IgD-negative memory B cell (primary cell): Measurements from ENCODE around the gene SNAPC4. TPM values are rescaled to one million over a fixed set of nuclear protein-coding genes. Genes with fewer than 3 reads are reported as not detected.
"Not testable (repeated sequence)": the region's sequence is repeated elsewhere in the genome, so short reads cannot be mapped to it uniquely, and the experiment has no call there.

Experiments used
- H3K27ac Mint-ChIP-seq, 3 donors: one replicate each; pipeline ENCODE4 v1.8.0; 2020 to 2022; ENCODE audit warnings: mild to moderate bottlenecking in 3 of 3, mixed read lengths in 3 of 3, moderate library complexity in 1 of 3
- H3K27me3 Mint-ChIP-seq: one replicate; pipeline ENCODE4 v1.8.0; 2021; ENCODE audit warnings: mixed read lengths
- H3K36me3 Mint-ChIP-seq: one replicate; pipeline ENCODE4 v1.8.0; 2020; ENCODE audit warnings: mild to moderate bottlenecking, mixed read lengths
- H3K4me1 Mint-ChIP-seq, 3 donors: one replicate each; pipeline ENCODE4 v1.8.0; 2020 to 2022; ENCODE audit warnings: mixed read lengths in 3 of 3, mild to moderate bottlenecking in 1 of 3
- H3K4me3 Mint-ChIP-seq, 4 donors: one replicate each; pipeline ENCODE4 v1.8.0; 2020 to 2022; ENCODE audit warnings: mild to moderate bottlenecking in 4 of 4, mixed read lengths in 4 of 4, moderate library complexity in 3 of 4
- H3K9me3 Mint-ChIP-seq, 3 donors: one replicate each; pipeline ENCODE4 v1.8.0; 2020 to 2021; ENCODE audit warnings: mixed read lengths in 3 of 3, mild to moderate bottlenecking in 1 of 3
- polyA plus RNA-seq: library from polyadenylated mRNA; unstranded; fragments of 300-500 nt; fragmentation: Illumina TruSeq; gene quantifications from one replicate; pipeline ENCODE4 v1.2.3, GENCODE V29; 2021

The SNAPC4 gene
- polyA plus RNA-seq, 1 donor from 2014 or later = 3.8 TPM

DNA sequence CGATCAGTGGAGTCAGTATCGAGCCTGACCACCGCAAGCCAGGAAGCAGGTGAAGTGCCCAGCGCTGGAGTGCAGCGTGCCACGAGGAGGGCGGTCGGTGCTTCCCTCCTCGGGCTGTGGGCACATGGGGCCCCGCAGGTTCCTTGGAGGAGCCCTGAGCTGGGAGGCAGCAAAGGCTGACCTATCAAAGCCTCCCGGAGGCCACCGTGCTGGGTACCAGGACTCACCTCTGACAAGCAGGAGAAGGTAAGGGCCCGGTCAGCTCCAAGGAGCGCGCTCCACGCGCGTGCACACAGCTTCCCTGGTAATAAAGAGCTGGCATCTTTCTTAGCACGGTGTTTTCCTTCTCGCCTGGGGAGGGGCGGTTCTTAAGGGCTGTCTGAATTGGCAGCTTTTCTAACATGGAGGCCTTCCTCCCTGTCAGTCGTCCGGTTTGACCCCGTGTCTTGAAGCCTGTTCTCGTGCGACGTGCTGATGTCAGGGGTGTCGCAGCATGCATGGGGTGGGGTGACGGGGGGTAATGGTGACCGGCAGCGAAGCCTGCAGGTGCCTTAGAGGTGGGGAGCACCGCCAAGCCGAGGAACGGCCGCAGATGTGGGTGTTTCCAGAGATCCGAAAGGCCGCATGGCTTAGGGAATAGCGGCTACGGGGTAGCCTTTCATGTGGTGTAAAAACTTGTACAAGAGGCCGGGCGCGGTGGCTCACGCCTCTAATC lies 23.6 kb upstream of the SNAPC4 start:
- Mint-ChIP-seq H3K4me1 (no peaks in the 10 kb centered on the region), H3K4me3 (no peak overlapping the region), H3K27me3 (no peaks in the 10 kb centered on the region), H3K36me3 (peaks cover 5% of the 10 kb centered on the region), H3K27ac (no peak overlapping the region), H3K9me3 (no peaks in the 10 kb centered on the region)

DNA sequence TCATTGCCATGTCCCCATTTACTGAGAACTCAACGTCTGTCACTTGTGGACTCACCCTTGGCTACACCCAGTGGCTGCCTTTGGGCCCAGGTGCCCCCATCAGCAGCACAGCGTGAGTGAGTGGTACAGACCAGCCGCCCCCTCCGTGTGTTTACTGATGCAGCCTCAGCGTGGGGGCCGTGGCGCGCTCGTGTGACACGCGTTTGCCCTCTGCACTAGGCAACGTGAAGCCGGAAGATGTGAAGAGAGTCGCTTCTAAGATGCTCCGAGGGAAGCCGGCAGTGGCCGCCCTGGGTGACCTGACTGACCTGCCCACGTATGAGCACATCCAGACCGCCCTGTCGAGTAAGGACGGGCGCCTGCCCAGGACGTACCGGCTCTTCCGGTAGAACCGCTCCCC lies 22.9 kb upstream of the SNAPC4 start:
- H3K27ac Mint-ChIP-seq = no peak overlapping the region
- no peak overlapping the region for H3K4me3 Mint-ChIP-seq
- no peaks in the 10 kb centered on the region for H3K27me3 Mint-ChIP-seq
- no peaks in the 10 kb centered on the region for H3K9me3 Mint-ChIP-seq
- H3K36me3 Mint-ChIP-seq = peaks cover 5% of the 10 kb centered on the region
- no peaks in the 10 kb centered on the region for H3K4me1 Mint-ChIP-seq

DNA sequence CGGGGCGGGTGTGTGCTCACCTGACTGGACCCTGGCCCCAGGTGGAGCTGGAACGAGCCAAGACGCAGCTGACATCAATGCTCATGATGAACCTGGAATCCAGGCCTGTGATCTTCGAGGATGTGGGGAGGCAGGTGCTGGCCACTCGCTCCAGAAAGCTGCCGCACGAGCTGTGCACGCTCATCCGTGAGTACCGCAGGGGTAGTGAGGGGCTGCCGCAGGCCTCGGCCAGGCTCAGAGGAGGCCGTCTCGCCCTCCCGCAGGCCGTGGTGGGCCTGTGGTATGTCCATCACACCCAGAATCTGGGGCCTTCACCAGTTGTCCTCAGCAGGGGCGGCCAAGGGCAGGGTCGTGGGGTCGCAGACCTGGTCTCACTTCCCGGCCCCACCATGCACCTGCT lies 21.8 kb upstream of the SNAPC4 start:
- Mint-ChIP-seq H3K4me1 (no peaks in the 10 kb centered on the region), H3K9me3 (no peaks in the 10 kb centered on the region), H3K27me3 (no peaks in the 10 kb centered on the region), H3K36me3 (peaks cover 3% of the 10 kb centered on the region), H3K4me3 (no peak overlapping the region), H3K27ac (no peak overlapping the region)

DNA sequence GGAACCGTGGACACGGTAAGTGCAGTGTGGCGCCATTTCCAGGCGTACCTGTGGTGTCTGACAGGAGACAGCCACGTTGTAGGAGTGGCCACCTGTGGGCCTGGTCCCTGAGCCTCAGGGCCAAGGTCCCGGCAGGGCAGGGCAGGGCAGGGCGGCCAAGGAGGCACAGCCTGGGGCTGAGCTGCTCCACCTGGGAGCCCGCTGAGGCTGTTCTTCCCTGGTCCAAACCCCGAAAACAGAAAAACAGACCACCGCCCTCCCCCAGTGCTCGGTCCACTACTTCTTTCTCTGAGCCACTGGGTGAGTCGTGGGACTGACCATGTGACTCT lies 19.1 kb upstream of the SNAPC4 start:
- no peaks in the 10 kb centered on the region for H3K9me3 Mint-ChIP-seq
- no peak overlapping the region for H3K4me3 Mint-ChIP-seq
- no peaks in the 10 kb centered on the region for H3K27me3 Mint-ChIP-seq
- H3K4me1 Mint-ChIP-seq = no peaks in the 10 kb centered on the region
- H3K36me3 Mint-ChIP-seq = peaks cover 2% of the 10 kb centered on the region
- peak overlapping the region in 2 of 3 donors; percentile 74 to 77 for H3K27ac Mint-ChIP-seq

DNA sequence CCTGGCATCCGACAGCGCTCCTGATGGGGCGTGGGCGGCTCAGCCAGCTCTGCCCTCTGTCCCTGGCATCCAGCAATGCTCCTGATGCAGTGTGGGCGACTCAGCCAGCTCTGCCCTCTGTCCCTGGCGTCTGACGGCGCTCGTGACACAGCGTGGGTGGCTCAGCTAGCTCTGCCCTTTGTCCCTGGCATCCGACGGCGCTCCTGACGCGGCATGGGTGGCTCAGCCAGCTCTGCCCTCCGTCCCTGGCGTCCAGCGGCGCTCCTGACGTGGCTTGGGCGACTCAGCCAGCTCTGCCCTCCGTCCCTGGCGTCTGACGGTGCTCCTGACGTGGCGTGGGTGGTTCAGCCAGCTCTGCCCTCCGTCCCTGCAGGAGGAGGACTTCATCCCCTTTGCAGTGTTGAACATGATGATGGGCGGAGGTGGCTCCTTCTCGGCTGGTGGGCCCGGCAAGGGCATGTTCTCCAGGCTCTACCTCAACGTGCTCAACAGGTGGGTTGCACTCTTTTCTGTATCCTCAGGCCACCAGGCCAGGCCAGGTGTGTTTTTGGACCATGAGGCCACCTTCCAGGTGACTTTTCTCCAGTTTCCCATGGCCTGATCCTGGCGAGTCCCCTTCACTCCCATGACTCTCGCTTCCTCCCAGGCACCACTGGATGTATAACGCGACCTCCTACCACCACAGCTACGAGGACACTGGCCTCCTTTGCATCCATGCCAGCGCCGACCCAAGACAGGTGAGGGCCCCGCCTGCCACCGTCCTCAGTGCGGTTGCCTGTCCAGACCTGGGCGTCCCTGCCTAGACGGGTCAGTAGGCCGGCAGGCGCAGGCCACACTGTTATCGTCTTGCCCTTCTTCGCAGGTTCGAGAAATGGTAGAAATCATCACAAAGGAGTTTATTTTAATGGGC lies 18.5 kb upstream of the SNAPC4 start:
- Mint-ChIP-seq H3K4me1 (peaks cover 0 to 1% (median 0%) of the 10 kb centered on the region in 3 donors), H3K27ac (peak overlapping the region in 2 of 3 donors; percentile 74 to 77), H3K4me3 (peak overlapping the region in 1 of 4 donors; percentile 60), H3K36me3 (peaks cover 2% of the 10 kb centered on the region), H3K27me3 (no peaks in the 10 kb centered on the region), H3K9me3 (no peaks in the 10 kb centered on the region)

DNA sequence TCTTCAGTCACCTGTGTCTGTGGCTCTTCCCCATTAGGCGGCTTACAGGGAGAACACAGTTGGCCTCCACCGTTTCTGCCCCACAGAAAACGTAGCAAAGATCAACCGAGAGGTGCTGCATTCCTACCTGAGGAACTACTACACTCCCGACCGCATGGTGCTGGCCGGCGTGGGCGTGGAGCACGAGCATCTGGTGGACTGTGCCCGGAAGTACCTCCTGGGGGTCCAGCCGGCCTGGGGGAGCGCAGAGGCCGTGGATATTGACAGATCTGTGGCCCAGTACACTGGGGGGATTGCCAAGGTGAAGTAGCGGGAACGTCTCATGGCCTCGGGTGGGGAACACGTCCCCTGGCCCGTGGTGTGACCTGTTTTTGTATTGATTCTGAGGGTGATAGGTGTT lies 16.9 kb upstream of the SNAPC4 start:
- H3K9me3 Mint-ChIP-seq = no peaks in the 10 kb centered on the region
- H3K4me1 Mint-ChIP-seq = peaks cover 1 to 3% (median 3%) of the 10 kb centered on the region in 3 donors
- peak overlapping the region in 1 of 3 donors; percentile 67 for H3K27ac Mint-ChIP-seq
- H3K36me3 Mint-ChIP-seq = no peaks in the 10 kb centered on the region
- no peaks in the 10 kb centered on the region for H3K27me3 Mint-ChIP-seq
- peak overlapping the region in 1 of 4 donors; percentile 48 for H3K4me3 Mint-ChIP-seq

DNA sequence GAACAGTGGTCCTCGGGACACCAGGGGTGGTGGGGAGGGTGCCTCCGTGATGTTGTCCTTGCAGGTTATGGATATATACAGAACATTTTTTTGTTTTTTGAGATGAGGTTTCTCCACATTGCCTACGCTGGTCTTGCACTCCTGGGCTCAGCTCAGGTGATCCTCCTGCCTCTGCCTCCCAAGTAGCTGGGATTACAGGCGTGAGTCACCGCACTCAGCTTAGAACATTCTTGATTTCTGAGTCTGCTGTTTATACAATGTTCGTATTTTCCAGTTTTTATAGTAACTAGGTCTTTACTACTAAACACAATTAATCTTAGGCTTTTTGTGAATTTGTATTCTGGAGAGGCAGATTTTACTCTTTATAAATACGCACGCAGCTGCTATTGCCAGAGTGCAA lies 16.5 kb upstream of the SNAPC4 start:
- Mint-ChIP-seq H3K27ac (no peak overlapping the region), H3K4me1 (peaks cover 4 to 7% (median 6%) of the 10 kb centered on the region in 3 donors), H3K4me3 (peak overlapping the region in 1 of 4 donors; percentile 48), H3K9me3 (no peaks in the 10 kb centered on the region), H3K36me3 (no peaks in the 10 kb centered on the region), H3K27me3 (no peaks in the 10 kb centered on the region)

DNA sequence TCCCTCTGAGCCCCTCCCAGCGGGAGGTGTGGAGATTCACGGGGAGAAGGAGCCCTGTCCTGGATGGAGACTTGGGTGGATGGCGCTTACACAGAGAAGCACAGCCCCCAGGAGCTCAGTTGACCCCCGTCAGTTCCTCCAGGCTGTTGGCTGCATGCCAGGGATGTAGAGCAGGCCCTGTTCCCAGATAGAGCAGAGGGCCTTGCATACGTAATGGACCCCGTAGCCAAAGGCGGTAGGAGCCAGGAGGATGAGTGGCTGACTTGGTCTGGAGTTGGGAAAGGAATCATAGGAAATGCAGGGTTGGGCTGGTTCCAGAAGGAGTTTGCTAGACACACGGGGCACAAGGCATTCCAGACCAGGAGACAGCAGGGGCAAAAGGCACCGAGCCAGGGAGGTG lies 13.0 kb upstream of the SNAPC4 start:
- peak overlapping the region in 1 of 3 donors; percentile 50 for H3K27ac Mint-ChIP-seq
- peak overlapping the region in 1 of 4 donors; percentile 64 for H3K4me3 Mint-ChIP-seq
- no peaks in the 10 kb centered on the region for H3K9me3 Mint-ChIP-seq
- H3K36me3 Mint-ChIP-seq = peaks cover 4% of the 10 kb centered on the region
- peaks cover 21 to 23% (median 21%) of the 10 kb centered on the region in 3 donors for H3K4me1 Mint-ChIP-seq
- no peaks in the 10 kb centered on the region for H3K27me3 Mint-ChIP-seq

DNA sequence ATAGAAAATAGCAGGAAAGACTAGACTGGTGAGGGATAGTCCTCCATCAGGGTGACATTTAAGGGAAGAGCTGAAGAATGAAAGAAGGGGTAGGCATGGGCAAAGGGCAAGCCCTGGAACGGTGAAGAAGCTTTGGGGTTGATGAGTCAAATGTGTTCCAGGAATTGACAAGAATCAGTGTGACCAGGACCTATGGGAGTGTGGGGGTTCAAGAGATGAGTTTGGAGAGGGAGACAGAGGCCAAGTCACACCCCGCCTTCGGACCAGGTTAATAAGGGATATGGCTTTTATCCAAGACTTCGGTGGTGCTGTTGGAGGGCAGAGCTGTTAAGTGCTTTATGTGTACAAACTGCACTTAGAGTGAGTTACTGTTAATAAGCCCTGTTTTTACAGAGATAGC lies 11.4 kb upstream of the SNAPC4 start:
- Mint-ChIP-seq H3K27ac (peak overlapping the region; percentile 89 to 96 (median 95)), H3K4me1 (peaks cover 21 to 27% (median 23%) of the 10 kb centered on the region in 3 donors), H3K36me3 (peaks cover 4% of the 10 kb centered on the region), H3K9me3 (no peaks in the 10 kb centered on the region), H3K27me3 (no peaks in the 10 kb centered on the region), H3K4me3 (peak overlapping the region; percentile 89 to 95 (median 92))

DNA sequence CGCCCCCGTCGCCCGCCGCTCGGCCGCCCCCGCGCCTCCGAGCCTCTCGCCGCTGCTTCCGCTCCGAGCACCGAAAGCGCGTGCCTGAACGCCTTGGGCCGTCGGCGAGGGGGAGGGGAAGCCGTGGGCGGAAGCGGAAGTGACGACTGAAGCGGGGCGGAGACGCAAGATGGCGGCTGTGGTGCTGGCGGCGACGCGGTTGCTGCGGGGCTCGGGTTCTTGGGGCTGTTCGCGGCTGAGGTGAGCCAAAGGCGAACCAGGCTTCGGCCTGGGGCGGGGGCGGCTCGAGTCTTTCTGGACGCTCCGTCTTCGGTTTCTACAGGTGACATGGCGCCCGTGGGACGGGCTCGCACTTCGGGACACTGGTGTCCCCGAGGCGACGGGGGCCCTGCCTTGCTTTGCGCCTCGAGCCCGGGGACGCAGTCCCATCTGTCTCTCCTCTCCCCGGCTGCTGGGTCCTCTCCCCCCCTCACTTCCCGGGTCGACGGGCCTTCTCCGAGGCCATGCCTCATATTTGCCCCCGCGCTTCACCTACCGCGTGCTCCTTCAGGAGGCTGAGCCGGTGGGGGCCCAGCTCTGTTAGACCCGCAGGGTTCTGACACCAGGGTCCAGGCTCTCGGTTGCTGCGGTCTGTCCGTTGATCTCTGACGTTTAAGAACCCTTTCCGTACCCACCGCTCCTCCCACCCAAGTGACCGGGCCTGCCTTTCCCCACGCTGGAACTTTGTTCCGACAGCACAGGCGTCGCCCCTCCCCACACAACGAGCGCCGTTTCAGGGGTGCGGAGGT lies 10.7 kb upstream of the SNAPC4 start, which contains the start of the genes ENTR1 and PMPCA:
Gene ENTR1 (minus strand): TSS at position 115 of the 788 bp plus-strand sequence. CDS start 217 bp downstream, outside the sequence.
Gene PMPCA (plus strand): TSS at position 159 of the 788 bp plus-strand sequence. CDS start 11 bp downstream, at position 170.
- peaks cover 4% of the 10 kb centered on the region for H3K36me3 Mint-ChIP-seq
- H3K27me3 Mint-ChIP-seq = no peaks in the 10 kb centered on the region
- H3K4me3 Mint-ChIP-seq = peak within 1 kb of the TSS; percentile 89 to 95 (median 94)
- H3K4me1 Mint-ChIP-seq = peaks cover 21 to 27% (median 24%) of the 10 kb centered on the region in 3 donors
- no peaks in the 10 kb centered on the region for H3K9me3 Mint-ChIP-seq
- peak within 1 kb of the TSS; percentile 89 to 96 (median 95) for H3K27ac Mint-ChIP-seq

DNA sequence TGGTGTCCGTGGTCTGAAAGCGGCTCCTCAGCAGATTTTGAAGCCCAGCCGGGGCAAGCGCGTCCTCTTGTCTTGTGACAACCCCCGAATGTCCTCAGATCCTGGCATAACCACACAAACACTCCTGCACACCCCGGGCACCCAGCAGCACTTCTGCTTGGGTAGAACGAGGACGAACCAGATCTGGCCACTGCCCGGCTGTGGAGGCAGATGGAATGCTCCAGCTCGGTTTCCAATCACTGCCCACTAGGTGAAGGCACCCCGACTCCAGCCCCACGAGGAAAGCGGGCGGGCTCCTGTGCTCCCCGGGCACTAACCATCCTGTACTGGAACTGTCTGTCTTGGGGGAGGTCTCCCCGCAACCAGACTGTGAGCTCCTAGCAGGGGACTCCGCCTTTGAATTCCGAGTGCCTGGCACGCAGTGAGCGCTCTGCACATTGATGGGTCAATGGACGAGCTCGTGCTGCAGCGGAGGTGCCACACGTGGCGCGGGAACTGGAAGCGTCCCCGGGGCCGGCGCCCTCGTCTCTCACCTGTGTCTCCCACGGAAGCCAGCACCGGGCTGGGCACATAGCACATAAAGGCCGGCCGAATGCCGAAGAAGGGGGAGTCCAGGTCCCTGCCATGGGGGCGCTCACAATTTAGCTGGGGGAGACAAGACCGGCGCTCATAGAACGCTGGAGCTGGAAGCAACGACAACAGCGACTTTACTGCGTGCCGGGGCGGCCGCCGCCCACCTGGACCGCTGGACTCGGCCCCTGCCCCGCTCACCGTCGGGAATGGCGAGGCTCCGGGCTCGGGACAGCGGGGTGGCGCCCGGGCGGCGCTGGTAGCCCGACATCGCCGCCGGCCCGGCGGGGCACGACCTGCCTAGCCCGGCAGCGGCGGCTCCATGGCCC lies 9.8 kb upstream of the SNAPC4 start:
- Mint-ChIP-seq H3K27ac (peak overlapping the region; percentile 71 to 89 (median 89)), H3K4me3 (peak overlapping the region; percentile 89 to 95 (median 94)), H3K36me3 (peaks cover 4% of the 10 kb centered on the region), H3K27me3 (no peaks in the 10 kb centered on the region), H3K9me3 (no peaks in the 10 kb centered on the region), H3K4me1 (peaks cover 24 to 31% (median 30%) of the 10 kb centered on the region in 3 donors)

DNA sequence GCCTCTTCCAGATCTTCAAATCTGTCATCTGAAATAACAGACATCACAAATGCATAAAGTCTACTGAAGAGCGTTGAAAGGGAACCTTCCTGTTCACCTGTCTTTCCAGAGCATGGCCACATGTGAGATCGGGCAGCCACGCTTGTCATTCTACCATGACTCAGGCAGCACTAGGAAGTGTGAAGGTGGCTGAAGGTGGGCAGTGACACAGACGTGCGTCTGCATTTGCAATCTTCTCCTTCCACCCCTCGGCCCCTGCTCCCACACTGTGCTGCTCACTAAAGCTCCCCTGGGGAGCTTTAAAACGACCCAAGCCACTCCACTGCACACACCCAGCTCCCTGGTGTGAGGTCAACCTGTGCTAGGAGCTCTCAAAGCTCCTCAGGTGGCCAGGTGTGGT lies 7.9 kb upstream of the SNAPC4 start:
- Mint-ChIP-seq H3K4me1 (peaks cover 40 to 44% (median 44%) of the 10 kb centered on the region in 3 donors), H3K4me3 (peak overlapping the region in 3 of 4 donors; percentile 27 to 85 (median 76)), H3K27me3 (no peaks in the 10 kb centered on the region), H3K9me3 (no peaks in the 10 kb centered on the region), H3K27ac (peak overlapping the region in 1 of 3 donors; percentile 60), H3K36me3 (peaks cover 4% of the 10 kb centered on the region)

DNA sequence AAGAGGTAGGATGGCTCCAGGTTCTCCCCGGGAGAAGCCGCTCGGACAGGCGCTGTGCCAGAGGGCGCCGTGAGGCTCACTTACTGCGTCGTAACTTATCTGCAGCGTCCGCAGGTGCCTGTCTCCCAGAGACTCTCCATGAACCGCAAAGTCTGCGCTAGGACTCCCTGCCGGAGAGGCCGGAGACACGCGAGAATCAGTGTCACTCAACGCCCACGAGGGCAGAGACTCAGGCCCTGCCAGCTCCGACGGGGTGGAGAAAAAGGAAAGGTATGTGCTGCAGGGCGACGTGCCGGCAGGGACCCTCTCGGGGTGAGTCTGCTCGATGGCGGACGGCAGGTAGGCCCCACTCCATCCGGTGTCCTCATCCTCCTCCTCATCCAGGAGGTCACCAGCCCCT lies 7.1 kb upstream of the SNAPC4 start:
- H3K4me3 Mint-ChIP-seq = peak overlapping the region in 2 of 4 donors; percentile 22 to 85
- peaks cover 38 to 47% (median 42%) of the 10 kb centered on the region in 3 donors for H3K4me1 Mint-ChIP-seq
- H3K36me3 Mint-ChIP-seq, H3K27me3 Mint-ChIP-seq, H3K9me3 Mint-ChIP-seq: not testable (repeated sequence)
- peak overlapping the region in 1 of 3 donors; percentile 73 for H3K27ac Mint-ChIP-seq

DNA sequence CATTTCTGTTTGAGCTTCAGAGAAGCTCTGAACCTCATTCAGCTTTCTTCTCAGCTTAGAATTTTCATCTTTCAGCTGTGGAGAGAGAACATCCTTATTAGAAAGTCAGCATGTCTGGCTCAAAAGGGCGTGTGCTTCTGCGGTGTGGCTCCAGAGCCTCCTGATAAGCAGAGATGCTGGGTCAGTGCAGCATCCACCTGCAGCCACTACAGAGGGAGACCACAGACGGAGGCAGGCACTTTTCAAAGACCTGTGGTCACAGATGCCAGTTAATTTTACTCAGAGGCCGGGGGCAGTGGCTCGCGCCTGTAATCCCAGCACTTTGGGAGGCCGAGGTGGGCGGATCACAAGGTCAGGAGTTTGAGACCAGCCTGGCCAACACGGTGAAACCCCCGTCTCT lies 5.9 kb upstream of the SNAPC4 start:
- not testable (repeated sequence) for H3K9me3 Mint-ChIP-seq, H3K27me3 Mint-ChIP-seq, H3K27ac Mint-ChIP-seq, H3K36me3 Mint-ChIP-seq
- peaks cover 28 to 39% (median 37%) of the 10 kb centered on the region in 3 donors for H3K4me1 Mint-ChIP-seq
- peak overlapping the region in 2 of 4 donors; percentile 18 to 78 for H3K4me3 Mint-ChIP-seq
